ENCODE results near the gene MAPK1. TPM values are rescaled to one million over a fixed set of nuclear protein-coding genes. Genes with fewer than 3 reads are reported as not detected.

Gene MAPK1
- total and polyA plus RNA-seq, 9 of the 15 experiments (the other 6 are each of a cell fraction or from before 2014, with no cell fraction given): 46.3 to 575 (median 283) TPM

- TF ChIP-seq ZNF197 (CRISPR knock-in tag; IDR thresholded peaks at IDR 0.05; ENCODE audit: low read depth) (no peak), ELF1 (tag; IDR thresholded peaks at IDR 0.05) (no peak), NCOA4 (IDR thresholded peaks at IDR 0.05; ENCODE audit: partially characterized antibody) (no peak), FOXP1 (CRISPR knock-in tag; IDR thresholded peaks at IDR 0.05) (no peak)
- TF ChIP-seq, protein P1, sequence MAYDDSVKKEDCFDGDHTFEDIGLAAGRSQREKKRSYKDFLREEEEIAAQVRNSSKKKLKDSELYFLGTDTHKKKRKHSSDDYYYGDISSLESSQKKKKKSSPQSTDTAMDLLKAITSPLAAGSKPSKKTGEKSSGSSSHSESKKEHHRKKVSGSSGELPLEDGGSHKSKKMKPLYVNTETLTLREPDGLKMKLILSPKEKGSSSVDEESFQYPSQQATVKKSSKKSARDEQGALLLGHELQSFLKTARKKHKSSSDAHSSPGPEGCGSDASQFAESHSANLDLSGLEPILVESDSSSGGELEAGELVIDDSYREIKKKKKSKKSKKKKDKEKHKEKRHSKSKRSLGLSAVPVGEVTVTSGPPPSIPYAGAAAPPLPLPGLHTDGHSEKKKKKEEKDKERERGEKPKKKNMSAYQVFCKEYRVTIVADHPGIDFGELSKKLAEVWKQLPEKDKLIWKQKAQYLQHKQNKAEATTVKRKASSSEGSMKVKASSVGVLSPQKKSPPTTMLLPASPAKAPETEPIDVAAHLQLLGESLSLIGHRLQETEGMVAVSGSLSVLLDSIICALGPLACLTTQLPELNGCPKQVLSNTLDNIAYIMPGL (CRISPR knock-in tag; IDR thresholded peaks at IDR 0.05): no peak
- TF ChIP-seq, protein P2, sequence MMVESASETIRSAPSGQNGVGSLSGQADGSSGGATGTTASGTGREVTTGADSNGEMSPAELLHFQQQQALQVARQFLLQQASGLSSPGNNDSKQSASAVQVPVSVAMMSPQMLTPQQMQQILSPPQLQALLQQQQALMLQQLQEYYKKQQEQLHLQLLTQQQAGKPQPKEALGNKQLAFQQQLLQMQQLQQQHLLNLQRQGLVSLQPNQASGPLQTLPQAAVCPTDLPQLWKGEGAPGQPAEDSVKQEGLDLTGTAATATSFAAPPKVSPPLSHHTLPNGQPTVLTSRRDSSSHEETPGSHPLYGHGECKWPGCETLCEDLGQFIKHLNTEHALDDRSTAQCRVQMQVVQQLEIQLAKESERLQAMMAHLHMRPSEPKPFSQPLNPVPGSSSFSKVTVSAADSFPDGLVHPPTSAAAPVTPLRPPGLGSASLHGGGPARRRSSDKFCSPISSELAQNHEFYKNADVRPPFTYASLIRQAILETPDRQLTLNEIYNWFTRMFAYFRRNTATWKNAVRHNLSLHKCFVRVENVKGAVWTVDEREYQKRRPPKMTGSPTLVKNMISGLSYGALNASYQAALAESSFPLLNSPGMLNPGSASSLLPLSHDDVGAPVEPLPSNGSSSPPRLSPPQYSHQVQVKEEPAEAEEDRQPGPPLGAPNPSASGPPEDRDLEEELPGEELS (CRISPR knock-in tag; IDR thresholded peaks at IDR 0.05; ENCODE audit: borderline replicate concordance): no peak
These were observed 9.2 kb downstream of the MAPK1 start (continued) for GRCh38 chr22:21858025-21858764.
